NCI-H2107 (cell line): ENCODE results near the gene PCDHB9.

Source experiments
- DNase-seq: peaks from one replicate; lab custom pipeline; 2025; lab: John Stamatoyannopoulos, UW

The PCDHB9 gene

GRCh38 chr5:141236516-141237313 lies 49.8 kb downstream of the PCDHB9 start:
- no peak for DNase-seq
